GM19035 (cell line): ENCODE results near the gene CCDC174.
"Not testable (repeated sequence)": the region's sequence is repeated elsewhere in the genome, so short reads cannot be mapped to it uniquely, and the experiment has no call there.

Experiments used
- ATAC-seq: cut with Tn5 transposase; IDR thresholded peaks from one replicate; pipeline ENCODE4 v1.9.1; 2021; ENCODE audit not compliant: unreplicated experiment

CCDC174 gene

DNA sequence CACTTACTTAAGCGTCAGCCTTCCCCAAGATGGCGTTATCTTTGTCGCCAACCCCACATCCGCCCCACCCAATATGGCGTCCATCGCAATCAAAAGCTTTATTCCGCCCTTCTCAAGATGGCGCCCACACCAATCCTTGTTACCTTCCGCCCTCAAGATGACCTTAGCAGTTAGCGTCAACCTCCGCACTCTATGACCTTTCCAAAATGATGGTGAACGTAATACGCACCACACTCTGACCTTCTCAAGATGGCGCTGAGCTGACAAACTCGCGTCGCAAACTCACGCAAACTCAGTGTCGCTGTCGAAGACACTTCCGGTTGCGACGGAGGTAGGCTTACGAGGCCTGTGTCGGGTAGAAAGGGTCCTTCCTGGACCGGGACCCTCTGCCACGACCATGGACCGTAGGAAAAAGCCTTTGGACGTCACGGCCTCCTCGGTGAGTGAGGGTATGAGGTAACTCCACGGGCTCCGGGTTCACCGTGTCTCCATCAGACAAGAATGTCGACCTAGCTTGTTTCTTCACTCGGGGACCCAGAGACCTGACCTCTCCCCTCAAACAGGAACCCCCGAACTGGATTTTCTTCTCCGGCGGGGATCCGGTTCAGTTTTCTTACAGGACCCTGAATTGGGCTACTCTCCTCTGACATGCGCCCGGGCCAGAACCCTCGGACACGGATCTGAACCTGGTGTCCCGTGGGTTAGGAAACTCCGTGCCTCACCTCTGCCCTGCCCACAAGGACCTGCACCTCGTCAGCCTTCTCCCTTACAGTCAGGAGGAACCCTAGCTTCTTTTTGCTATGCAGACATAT, at the start of gene CCDC174:
CCDC174 (plus strand) TSS at position 323 of the 812 bp plus-strand sequence; CDS start at position 398, 75 bp downstream.
- ATAC-seq, result peak; percentile 99

DNA sequence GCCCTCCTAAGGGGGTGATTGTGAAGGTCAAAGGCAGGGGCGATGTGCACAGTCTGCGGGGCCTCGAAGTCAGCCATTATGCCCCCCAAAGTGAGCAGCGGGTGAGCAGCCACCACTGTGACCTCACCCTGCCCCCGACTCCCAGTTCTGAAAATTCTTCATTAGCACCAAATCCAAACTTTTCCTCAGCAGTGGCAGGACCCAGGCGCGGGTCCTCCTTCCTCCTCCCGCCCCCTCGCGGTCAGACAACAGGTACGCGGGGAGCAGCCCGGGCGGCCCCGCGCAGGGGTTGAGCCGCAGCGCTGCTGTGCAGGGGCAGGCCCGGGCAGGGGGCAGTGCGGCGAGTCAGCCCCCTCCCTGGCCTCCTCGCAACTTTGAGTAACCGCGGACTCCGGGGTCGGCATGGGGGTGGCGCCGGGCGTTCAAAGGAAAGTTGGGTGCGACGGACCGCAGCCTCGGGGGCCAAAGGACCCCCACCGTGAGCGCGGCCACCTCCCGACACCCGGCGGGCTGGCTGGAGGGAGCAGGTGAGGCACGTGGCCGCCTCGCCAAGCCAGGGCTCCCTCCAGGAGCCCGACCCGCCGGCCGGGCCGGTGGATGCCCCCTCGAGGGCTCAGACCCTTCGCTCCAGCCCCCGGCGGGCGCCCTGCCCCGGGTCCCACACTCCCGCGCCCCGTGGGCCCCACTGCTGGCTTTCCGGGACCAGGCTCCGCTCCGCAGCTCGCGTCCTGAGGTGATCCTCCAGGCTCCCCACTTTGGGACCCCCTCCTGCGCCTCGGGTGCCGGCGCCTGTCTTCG, 49.4 kb upstream of the CCDC174 start:
- no peak for ATAC-seq

DNA sequence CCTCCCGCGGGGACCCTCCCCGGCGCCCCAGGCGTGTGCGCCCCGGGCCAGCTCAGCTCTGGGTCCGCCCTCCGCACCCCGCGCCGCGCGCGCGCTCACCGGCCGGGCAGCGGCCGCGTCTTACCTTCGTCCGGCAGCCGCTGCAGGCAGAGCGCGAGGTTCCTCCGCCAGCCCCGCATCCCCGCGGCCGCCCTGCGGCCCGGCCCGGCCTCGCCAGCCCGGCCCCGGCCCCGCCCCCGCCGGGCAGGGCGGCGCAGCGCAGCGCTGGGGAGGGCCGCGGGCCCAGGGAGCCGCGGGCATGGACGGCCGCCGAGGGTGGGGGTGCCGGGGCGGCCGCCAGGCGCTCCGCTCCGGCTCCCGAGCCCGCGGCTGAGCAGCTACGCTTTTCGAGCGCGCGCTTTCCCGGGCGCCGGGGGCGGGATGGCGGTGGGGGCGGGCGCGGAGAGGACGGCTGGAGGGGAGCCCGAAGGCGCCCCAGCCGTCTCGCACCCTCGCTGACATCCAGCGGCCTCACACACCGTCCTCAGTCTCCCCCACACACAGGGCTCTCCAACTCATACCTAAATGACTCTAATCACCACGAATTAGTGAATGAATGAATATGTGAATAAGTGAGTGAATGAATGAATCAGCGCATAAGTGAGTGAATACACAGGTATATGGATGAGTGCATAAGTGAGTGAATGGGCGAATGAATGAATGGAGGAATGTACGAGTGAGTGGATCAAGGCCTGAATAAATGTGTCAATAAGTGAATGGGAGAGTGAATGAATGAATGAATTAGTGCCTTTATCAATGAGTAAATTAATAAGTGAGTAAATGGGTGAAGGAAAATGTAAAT, 48.5 kb upstream of the CCDC174 start:
- no peak for ATAC-seq

- no peak for ATAC-seq
Observed at GRCh38 chr3:14605067-14605466, 46.5 kb upstream of the CCDC174 start.

DNA sequence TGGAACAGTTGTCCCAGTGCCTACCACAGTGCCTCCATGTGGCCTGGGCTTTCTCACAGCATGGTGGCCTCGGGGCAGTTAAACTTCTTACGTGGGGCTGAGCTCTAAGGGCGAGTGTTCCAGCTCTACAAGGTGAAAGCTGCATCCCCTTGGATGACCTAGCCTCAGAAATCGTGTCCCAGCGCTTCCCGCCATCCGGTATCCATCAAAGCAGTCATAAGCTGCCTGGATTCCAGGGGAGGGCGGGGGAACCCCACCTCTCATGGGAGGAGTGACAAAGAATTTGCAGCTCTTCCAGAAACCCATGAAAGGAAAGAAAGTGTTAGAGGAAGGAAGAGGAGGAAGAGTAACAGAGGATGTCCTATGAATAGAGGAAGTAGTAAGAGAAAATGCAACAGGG, 45.8 kb upstream of the CCDC174 start:
- ATAC-seq, result no peak

- ATAC-seq, result no peak
Observed at GRCh38 chr3:14606669-14607339, 44.8 kb upstream of the CCDC174 start.

- no peak for ATAC-seq
Observed at GRCh38 chr3:14608298-14608697, 43.3 kb upstream of the CCDC174 start.

DNA sequence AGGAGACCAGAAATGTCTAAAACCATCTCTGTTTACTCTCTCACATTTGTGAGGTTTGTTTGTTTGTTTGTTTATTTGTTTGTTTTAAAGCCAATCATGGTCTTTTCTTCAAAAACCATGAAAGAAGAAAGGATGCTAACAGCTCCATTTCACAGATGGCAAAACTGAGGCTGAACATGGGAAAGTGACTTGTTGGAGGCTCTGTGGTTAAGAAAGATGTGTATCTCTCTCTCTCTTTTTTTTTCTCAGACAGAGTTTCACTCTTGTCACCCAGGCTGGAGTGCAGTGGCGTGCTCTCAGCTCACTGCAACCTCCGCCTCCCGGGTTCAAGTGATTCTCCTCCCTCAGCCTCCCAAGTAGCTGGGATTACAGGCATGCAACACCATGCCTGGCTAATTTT, 42.5 kb upstream of the CCDC174 start:
- not testable (repeated sequence) for ATAC-seq

DNA sequence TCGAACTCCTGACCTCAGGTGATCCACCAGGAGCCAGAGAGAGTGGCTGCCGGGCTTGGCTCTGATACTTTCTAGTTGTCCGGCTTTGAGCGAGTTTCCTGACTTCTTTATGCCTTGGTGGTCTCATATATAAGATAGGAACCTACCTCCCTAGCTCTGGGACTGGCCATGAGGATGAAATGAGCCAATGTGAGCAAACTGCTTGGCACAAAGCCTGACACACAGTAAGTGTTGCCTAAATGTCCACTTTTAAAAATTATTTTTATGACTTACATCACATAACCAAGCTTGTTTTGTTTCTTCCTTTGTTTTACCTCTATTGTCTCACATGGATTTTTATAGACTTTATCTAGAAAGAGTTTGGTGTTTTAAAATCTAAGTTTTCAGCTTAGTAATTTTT, 42.1 kb upstream of the CCDC174 start:
- ATAC-seq, result no peak

- no peak for ATAC-seq
Observed at GRCh38 chr3:14609941-14610340, 41.6 kb upstream of the CCDC174 start.

DNA sequence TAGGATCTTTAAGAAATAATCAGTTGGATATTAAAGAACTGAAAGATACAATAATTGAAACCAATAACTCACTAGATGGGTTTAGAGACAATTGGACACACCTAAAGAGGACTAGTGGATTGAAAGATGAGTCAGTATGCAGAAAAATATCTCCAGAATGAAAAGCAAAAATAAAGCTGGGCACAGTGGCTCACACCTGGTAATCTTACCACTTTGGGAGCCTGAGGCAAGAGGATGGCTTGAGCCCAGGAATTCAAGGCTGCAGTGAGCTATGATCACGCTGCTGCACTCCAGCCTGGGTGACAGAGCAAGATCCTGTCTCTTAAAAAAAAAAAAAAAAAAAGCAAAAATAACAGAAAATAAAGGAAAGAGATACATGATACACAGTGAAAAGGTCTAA, 37.4 kb upstream of the CCDC174 start:
- no peak for ATAC-seq

DNA sequence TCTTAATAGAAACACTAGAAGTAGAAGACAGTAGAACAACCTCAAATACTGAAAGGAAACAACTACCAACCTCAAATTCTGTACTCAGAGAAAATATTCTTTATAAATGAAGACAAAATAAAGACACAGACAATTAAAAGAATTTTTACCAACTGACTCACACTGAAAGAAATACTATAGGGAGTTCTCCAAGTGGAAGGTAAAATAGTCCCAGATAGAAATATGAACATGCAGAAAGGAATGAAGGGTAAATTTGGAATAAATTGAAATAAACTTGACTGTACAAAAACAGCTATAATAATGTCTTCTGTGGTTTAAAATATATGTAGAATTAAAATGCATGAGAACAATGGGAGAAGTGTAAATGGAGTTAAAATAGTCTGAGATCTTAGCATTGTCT, 36.7 kb upstream of the CCDC174 start:
- ATAC-seq, result no peak

GRCh38 chr3:14616606-14617507, 34.7 kb upstream of the CCDC174 start:
- no peak for ATAC-seq

GRCh38 chr3:14617508-14618023, 34.0 kb upstream of the CCDC174 start:
- no peak for ATAC-seq

DNA sequence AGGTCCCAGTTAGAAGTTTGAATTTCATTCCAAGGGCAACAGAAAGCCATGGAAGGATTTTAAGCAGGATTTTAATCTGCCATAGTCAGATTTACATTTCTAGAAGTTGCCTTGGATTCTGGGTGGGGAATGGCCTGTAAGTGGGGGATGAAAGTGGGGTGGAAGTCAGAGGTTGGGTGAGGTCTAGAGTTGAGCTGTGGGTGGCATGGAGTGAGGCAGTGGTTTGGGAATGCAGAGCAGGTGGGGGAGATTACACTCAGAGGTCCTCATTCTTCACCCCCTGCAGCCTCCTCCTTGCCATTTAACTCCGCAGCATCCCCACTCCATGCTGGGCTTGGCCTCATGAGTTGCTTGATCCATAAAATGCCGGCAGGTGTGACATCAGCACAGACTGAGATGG, 32.0 kb upstream of the CCDC174 start:
- ATAC-seq, result no peak

DNA sequence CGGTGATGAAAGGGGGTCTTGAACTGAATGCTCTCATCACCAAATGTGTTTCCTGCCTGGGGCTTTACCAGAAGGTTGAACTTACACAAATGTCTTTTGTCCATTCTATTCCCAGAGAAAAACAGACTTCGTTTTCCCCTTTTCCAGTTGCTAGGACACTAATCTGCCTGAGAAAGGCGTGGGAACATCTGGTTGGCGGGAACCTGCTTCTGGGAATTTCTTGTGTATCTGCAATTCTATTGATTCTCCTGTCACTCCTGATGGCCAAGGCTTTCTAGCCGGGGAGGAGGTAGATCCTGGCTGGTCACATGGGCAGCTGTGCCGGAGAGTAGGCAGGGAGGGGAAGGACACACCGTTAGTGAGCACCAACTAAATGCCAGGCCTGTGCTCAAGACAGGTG, 31.1 kb upstream of the CCDC174 start:
- no peak for ATAC-seq

DNA sequence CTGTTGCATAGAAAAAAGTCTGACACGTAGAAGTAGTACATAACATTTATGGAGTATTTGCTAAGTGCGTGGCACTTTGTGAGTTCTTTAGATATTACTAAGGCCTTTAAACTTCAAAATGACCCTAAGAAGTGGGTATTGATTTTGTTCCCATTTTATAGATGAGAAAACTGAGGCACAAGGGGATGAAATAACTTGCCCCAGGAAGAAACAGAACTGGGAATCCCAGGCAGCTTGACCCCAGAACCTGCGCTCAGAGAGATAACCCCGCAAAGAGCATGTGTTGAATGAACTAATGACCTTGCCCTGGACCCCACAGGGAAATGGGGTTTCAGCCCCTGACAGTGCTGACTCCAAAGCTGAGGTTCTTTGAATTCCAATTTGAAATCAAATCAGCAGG, 30.5 kb upstream of the CCDC174 start:
- ATAC-seq, result no peak

DNA sequence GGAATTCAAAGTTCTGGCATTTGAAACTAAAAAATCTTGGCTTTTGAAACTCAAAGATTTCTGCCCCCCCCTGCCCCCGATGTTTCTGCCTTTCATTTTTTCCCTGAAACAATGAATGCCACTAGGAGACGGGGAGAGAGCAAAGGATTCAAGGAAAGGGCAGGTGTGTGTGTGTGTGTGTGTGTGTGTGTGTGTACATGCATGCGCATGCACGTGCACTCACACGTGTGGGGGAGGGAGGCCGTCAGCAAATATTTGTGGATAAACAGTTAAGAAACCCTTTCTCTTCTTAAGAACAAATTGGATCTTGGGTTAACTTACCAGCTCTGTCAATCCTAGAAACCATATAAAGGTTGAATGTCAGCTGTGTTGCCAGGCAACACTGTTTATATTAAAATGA, 29.2 kb upstream of the CCDC174 start:
- no peak for ATAC-seq

DNA sequence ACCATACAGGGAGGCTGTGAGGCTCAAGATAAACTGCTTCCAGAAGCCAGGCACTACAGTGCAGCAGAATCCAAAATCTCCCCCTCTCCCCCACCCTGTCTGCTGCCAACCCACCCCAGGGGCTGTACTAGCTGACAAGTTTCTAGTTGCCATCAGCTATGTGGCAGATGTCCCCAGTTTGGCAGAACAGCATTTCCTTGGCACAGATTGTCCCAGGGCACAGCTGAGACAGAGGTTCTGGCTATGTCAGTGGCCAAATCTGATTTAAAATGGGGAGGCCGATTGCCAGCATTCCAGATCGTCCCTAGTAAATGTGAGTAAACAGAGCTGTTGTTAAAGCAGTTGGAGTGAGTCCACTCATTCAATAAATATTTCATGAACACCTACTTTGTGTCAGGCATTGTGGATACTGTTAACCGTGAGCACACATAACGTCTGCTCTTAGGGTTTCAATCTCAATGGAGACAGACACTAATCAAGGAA, 28.0 kb upstream of the CCDC174 start:
- ATAC-seq, result no peak
